Right atrium auricular region (tissue), 2 donors: Measurements from ENCODE around the gene RNF4. TPM values are rescaled to one million over a fixed set of nuclear protein-coding genes. Genes with fewer than 3 reads are reported as not detected.

Experiments
- DNase-seq: peaks from one replicate; pipeline ENCODE4 v3.0.0-alpha.2; 2019; ENCODE audit warnings: low spot score
- H3K27ac ChIP-seq, 2 donors: fragments of 200-600 bp; sonication (generic); 1 replicate in 1 of 2; 2 replicates in 1 of 2; pipeline ENCODE4 v1.5.1; 2016 to 2019
- H3K27me3 ChIP-seq, 2 donors: fragments of 200-600 bp; sonication (generic); one replicate each; pipeline versions ENCODE4 v1.5.1 to v1.6.0; 2017 to 2019
- H3K36me3 ChIP-seq: fragments of 200-600 bp; sonication (generic); one replicate; pipeline ENCODE4 v1.5.1; 2016
- H3K4me1 ChIP-seq, 2 donors: fragments of 200-600 bp; sonication (generic); one replicate each; pipeline versions ENCODE4 v1.5.1 to v1.6.0; 2017 to 2019
- H3K4me3 ChIP-seq, 2 donors: fragments of 200-600 bp; sonication (generic); 1 replicate in 1 of 2; 2 replicates in 1 of 2; pipeline ENCODE4 v1.5.1; 2017 to 2019; ENCODE audit warnings: mild to moderate bottlenecking in 1 of 2, moderate library complexity in 1 of 2
- H3K9me3 ChIP-seq, 2 donors: fragments of 200-600 bp; sonication (generic); one replicate each; pipeline ENCODE4 v1.5.1; 2019
- total RNA-seq, 2 donors: library from RNA; depleted of rRNA; stranded (reverse); fragments of >200 nt; gene quantifications; one replicate each; pipeline ENCODE4 v1.1.0, GENCODE V29; 2016
- TF ChIP-seq, protein P1 (sequence below), 2 donors: fragments of 200-600 bp; sonication (generic); IDR thresholded peaks; one replicate each; pipeline ENCODE4 v1.5.1; 2019; ENCODE audit warnings: antibody characterized with exemption in 2 of 2

The RNF4 gene
- total RNA-seq, 2 donors from 2014 or later, result 30.0 to 31.3 TPM

DNA sequence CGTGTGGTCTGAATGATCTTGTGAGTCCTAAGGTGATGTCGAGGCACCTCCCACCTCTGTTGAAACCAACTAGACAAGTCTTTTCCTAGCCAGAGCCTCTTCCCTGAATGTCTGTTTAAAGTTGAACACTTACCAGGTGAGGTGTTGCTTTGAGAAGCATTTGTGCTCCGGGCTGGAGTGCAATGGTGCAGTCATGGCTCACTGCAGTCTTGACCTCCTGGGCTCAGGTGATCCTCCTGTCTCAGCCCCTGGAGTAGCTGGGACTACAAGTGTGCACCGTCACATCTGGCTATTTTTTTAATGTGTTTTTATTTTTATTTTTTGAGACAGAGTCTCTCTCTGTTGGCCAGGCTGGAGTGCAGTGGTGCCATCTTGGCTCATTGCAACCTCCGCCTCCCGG is 18.1 kb downstream of the RNF4 start:
- no peaks in the 10 kb centered on the region for H3K9me3 ChIP-seq
- H3K36me3 ChIP-seq, result peaks cover 18% of the 10 kb centered on the region
- no peak overlapping the region for H3K4me3 ChIP-seq
- DNase-seq, result no peak
- peaks cover 0 to 72% of the 10 kb centered on the region in 2 donors for H3K4me1 ChIP-seq
- TF ChIP-seq, protein P1, sequence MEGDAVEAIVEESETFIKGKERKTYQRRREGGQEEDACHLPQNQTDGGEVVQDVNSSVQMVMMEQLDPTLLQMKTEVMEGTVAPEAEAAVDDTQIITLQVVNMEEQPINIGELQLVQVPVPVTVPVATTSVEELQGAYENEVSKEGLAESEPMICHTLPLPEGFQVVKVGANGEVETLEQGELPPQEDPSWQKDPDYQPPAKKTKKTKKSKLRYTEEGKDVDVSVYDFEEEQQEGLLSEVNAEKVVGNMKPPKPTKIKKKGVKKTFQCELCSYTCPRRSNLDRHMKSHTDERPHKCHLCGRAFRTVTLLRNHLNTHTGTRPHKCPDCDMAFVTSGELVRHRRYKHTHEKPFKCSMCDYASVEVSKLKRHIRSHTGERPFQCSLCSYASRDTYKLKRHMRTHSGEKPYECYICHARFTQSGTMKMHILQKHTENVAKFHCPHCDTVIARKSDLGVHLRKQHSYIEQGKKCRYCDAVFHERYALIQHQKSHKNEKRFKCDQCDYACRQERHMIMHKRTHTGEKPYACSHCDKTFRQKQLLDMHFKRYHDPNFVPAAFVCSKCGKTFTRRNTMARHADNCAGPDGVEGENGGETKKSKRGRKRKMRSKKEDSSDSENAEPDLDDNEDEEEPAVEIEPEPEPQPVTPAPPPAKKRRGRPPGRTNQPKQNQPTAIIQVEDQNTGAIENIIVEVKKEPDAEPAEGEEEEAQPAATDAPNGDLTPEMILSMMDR (IDR thresholded peaks at IDR 0.05), result no peak
- no peaks in the 10 kb centered on the region for H3K27me3 ChIP-seq
- no peak overlapping the region for H3K27ac ChIP-seq

DNA sequence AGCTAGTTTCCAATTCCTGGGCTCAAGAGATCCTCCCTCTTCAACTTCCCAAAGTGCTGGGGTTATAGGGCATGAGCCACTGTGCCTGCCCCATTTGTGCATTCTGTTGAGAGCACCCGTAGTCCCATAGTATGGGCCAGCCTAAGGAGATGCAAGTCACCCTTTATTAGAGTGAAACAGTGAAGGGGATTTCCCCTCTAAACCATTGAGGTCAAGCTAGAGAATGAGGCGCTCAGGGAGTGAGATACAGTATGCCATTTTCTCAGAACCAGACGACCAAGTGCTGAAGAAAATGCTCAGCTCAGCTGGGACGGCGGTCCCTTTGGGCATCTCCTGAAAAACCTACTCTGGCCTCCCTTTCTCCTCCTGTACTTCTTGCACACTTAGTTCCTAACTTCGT is 18.7 kb downstream of the RNF4 start:
- H3K4me3 ChIP-seq, result no peak overlapping the region
- H3K27ac ChIP-seq, result no peak overlapping the region
- TF ChIP-seq, protein P1 (IDR thresholded peaks at IDR 0.05), result no peak
- peaks cover 0 to 65% of the 10 kb centered on the region in 2 donors for H3K4me1 ChIP-seq
- H3K27me3 ChIP-seq, result no peaks in the 10 kb centered on the region
- peaks cover 25% of the 10 kb centered on the region for H3K36me3 ChIP-seq
- no peaks in the 10 kb centered on the region for H3K9me3 ChIP-seq
- DNase-seq, result no peak

DNA sequence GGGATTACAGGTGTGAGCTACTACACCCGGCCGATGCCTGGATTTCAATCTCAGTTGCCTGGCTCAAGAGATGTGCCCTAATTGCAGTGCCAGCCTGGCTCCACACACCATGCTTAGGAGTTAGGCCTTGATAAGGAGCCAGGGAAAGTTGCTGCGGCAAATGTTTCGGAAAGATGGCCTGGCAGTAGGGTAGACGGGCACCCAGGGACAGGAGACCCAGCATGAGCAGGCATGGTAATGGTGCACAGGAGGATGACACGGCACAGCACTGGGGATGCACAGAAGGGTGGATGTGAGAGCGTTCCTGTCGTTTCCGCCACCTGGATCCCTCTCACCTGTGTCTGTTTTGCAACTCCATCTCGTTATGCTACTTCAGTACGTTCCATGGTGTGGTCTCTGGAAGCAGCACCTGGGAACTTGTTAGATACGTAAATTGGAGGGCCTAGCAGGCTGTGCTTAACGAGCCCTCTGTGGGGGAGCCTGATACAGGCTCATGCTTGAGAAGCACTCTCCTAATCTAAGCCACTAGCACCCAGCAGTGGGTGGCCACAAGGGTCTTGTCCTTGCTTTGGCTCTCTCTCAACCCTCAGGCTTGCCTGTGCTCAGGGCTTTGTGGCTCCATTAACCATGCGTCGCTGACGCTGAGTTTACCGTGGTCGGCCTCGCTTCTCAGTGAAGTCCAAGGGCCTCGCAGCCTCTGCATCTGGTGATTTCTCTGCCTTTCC is 20.3 kb downstream of the RNF4 start:
- no peak overlapping the region for H3K27ac ChIP-seq
- H3K4me3 ChIP-seq, result no peak overlapping the region
- DNase-seq, result no peak
- TF ChIP-seq, protein P1 (IDR thresholded peaks at IDR 0.05), result no peak
- H3K27me3 ChIP-seq, result no peaks in the 10 kb centered on the region
- H3K4me1 ChIP-seq, result peaks cover 0 to 59% of the 10 kb centered on the region in 2 donors
- H3K9me3 ChIP-seq, result no peaks in the 10 kb centered on the region
- peaks cover 31% of the 10 kb centered on the region for H3K36me3 ChIP-seq

DNA sequence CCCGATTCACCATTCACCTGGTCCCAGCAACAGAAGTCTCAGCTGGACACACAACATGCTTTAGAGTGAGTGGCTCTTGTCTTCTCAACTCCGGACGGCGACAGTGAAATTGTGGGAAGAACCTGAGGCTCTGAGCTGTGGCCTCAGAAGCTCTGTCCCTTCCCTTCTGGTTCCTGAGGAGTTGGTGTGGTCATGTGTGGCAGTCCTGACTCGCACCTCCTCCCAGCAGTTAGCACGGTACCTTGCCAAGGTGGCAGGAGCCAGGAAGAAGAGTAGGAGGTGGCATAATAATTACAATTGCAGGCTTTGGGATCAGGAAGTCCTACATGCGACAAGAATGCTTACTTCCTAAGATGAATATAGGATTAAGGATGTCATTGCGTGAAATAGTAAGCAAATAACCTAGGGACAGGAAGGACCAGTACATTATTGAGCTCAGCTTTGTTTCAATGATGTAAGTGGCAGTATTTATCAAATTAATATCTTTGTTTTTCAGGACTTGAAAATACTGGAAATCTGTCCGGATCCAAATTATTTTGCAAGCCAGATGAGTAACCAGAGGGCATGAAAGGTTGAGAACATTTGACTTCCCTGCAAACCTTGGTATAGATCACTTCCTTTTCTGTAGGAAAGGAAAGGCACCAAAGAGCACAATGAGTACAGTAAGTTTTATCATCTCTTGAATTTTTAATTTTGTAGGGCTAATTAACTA is 21.1 kb downstream of the RNF4 start:
- H3K4me1 ChIP-seq, result peaks cover 0 to 58% of the 10 kb centered on the region in 2 donors
- H3K27me3 ChIP-seq, result no peaks in the 10 kb centered on the region
- H3K27ac ChIP-seq, result no peak overlapping the region
- no peaks in the 10 kb centered on the region for H3K9me3 ChIP-seq
- no peak for DNase-seq
- peaks cover 31% of the 10 kb centered on the region for H3K36me3 ChIP-seq
- no peak overlapping the region for H3K4me3 ChIP-seq
- TF ChIP-seq, protein P1 (IDR thresholded peaks at IDR 0.05), result no peak

DNA sequence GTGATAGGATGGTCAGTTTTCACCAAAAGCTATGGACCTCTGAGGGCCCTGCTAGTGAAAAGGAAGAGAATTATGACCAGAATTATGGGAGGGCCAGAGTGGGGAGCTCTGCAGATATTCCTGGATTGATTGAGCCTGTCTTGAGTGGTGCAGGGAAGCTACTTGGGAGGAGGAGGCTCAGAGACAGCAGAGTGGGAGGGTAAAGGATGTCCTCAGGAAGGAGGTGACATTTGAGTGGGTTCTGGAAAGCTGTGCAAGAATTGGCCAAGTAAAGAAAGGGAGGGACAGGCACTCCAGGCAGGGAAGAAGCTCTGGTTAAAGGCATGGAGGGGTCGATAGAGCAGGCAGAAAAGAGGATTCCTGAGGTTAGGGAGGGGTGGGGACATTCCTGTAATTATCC is 24.1 kb downstream of the RNF4 start:
- TF ChIP-seq, protein P1 (IDR thresholded peaks at IDR 0.05), result no peak
- no peaks in the 10 kb centered on the region for H3K9me3 ChIP-seq
- no peak overlapping the region for H3K4me3 ChIP-seq
- H3K36me3 ChIP-seq, result peaks cover 42% of the 10 kb centered on the region
- H3K27ac ChIP-seq, result no peak overlapping the region
- no peaks in the 10 kb centered on the region for H3K27me3 ChIP-seq
- peaks cover 0 to 47% of the 10 kb centered on the region in 2 donors for H3K4me1 ChIP-seq
- no peak for DNase-seq
